Esophagus squamous epithelium (tissue), 4 donors: ENCODE measurements around the gene AFF3.

ENCODE experiments used
- POLR2A ChIP-seq, 4 donors: fragments of 450-650 bp; IDR thresholded peaks; one replicate each; pipeline ENCODE4 v1.6.1; 2017; ENCODE audit warnings: antibody characterized with exemption in 4 of 4, mild to moderate bottlenecking in 4 of 4, moderate library complexity in 3 of 4
- TF ChIP-seq, protein P1 (sequence below), 6 experiments: fragments of 450-650 bp in 4 of 6; fragments of 200-600 bp in 2 of 6; sonication (generic) in 2 of 6; IDR thresholded peaks; one replicate each; pipeline ENCODE4 v1.5.1; 2016 to 2019; ENCODE audit warnings: antibody characterized with exemption in 6 of 6, mild to moderate bottlenecking in 4 of 6, moderate library complexity in 4 of 6

GRCh38 chr2:99709229-99709628, 433.2 kb downstream of the AFF3 start:
- TF ChIP-seq, protein P1, sequence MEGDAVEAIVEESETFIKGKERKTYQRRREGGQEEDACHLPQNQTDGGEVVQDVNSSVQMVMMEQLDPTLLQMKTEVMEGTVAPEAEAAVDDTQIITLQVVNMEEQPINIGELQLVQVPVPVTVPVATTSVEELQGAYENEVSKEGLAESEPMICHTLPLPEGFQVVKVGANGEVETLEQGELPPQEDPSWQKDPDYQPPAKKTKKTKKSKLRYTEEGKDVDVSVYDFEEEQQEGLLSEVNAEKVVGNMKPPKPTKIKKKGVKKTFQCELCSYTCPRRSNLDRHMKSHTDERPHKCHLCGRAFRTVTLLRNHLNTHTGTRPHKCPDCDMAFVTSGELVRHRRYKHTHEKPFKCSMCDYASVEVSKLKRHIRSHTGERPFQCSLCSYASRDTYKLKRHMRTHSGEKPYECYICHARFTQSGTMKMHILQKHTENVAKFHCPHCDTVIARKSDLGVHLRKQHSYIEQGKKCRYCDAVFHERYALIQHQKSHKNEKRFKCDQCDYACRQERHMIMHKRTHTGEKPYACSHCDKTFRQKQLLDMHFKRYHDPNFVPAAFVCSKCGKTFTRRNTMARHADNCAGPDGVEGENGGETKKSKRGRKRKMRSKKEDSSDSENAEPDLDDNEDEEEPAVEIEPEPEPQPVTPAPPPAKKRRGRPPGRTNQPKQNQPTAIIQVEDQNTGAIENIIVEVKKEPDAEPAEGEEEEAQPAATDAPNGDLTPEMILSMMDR (IDR thresholded peaks at IDR 0.05) = no peak
- TF ChIP-seq POLR2A (IDR thresholded peaks at IDR 0.05) = no peak
